AG08395 (cell line): ENCODE results near the gene NDRG3.
"Not testable (repeated sequence)": the region's sequence is repeated elsewhere in the genome, so short reads cannot be mapped to it uniquely, and the experiment has no call there.

ENCODE experiments used
- DNase-seq: peaks from one replicate; pipeline ENCODE4 v3.0.0; 2012; ENCODE audit warnings: mixed read lengths, low spot score

NDRG3 gene

DNA sequence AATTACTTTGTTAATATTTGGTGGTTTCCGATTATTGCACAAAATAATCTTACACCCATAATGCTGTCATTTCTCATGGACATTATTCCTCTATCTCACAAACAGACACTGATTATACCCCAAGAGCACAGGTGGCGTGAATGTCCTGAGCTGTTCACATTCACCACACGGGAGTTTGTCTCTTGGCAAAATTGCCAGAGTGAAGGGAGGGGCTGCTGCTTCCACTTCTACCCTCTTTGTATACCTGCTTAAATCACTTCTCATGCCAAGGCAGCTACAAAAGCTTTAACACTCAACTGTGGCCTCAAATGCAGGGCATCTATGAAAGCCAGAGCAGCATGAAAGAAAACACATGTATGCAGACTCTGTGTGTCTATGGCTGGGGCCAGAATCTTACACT is 58.0 kb downstream of the NDRG3 start:
- no peak for DNase-seq

DNA sequence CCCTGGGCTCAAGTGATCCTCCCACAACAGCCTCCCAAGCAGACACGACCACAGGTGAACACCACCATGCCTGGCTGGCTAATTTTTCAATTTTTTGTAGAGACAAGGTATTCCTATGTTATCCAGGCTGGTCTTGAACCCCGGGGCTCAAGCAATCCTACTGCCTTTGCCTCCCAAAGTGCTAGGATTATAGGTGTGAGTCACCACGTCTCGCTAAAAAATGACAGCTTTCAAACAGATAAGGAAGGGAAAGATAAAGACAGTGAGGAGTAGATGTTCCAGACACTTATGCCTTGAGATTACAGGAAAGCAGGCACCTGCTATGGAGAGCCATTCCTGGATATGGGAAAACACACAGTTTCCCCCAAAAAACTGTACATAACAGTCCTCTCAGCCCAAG is 58.9 kb downstream of the NDRG3 start:
- DNase-seq, result no peak

DNA sequence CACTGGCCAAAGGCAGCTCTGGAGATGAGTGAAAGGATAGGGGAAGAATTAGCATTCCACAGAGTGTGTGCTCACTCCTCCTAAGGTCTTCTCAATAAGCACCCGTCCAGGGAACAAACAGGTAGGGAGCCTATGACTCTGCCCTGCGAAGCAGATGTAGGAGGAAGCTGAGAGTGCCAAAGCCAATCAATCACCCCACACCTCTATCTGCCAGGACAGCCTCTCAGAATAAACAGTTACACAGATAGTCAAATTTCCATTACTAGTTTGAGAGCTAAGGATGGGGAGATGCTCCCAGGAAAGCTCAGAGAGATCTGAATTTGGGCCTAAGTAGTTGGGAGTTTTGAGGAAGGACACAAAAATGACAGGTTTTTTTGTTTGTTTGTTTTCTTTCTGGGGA is 59.4 kb downstream of the NDRG3 start:
- DNase-seq, result no peak

DNA sequence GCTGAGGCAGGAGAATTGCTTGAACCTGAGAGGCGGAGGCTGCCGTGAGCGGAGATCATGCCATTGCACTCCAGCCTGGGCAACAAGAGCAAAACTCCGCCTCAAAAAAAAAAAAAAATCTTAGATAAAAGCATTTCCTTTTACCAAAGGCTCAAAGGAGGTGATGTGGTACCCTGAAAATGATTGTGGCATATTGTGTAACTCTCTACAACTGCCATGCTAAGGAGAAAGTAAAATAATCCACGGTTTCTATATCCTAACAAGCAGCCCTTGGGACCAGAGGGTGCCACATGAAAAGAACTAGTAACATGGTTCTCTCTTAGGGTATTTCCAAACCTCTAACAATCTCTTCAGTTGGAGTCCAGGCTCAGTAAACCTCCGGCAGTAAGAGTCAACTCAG is 61.1 kb downstream of the NDRG3 start:
- no peak for DNase-seq

DNA sequence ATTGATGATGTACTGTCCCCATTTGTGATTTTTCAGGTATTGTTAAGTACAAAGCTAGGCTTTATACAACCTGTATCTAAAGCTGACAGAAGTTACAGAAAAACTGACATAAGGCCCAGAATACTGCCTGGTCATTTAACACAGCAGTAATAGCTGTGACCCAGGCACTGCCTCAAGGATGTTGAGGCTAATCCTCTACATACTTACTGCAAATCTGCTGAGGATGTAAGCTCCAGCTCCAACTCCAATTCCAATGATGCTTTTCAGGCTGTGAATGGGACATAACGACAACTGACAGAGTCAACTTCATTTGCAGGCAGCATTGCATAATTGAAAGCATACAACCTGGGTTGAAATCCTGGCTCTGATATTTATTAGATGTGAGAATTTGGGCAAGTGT is 63.6 kb downstream of the NDRG3 start:
- DNase-seq, result no peak

DNA sequence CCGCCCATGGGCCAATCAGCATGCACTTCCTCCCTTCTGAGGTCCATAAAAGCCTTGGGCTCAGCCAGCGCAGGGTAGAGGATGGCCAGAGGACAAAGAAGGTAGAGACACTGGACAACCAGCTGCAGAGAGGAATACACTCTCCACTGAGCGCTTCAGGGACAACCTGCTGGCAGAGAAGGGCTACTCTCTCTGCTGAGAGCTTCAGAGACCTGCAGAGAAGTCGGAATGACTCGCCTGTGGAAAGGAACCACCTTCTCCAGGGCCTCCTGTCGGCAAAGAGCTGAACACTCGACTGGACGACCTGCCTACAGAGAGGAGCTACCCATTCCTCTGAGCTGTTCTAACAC is 68.5 kb downstream of the NDRG3 start:
- DNase-seq, result no peak

DNA sequence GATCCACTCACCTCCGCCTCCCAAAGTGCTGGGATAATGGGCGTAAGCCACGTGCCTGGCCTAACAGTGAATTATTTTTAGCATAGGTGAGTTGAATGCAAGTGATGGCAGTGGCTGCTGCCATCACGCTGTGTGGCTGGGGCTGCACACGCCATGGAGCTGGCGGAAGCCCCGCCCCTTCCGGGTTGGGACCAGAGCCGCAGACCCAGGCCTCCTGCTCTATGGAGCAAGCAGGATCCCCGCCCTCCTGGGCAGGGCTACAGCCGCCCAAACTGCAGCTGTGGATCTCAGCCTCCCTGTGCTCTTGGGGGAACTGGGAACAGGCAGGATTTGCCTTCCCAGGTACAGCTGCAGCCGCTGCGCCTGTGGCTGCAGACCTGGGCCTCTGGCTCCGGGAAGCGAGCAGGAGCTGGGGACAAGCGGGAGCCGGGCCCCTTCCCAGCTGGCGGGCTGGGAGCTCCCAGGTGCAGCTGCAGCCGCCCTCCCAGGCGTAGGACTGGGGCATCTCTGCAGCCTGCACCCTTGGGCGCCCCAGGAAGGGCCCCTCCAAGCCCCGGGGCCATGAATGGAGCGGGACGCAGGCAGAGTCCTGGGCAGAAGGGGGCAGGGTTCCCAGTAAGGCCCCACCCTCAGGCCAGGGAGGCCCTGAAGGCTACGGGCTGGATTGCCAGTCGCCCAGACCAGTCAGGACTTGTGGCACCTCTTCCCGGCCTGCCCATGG is 69.0 kb downstream of the NDRG3 start:
- DNase-seq, result no peak

DNA sequence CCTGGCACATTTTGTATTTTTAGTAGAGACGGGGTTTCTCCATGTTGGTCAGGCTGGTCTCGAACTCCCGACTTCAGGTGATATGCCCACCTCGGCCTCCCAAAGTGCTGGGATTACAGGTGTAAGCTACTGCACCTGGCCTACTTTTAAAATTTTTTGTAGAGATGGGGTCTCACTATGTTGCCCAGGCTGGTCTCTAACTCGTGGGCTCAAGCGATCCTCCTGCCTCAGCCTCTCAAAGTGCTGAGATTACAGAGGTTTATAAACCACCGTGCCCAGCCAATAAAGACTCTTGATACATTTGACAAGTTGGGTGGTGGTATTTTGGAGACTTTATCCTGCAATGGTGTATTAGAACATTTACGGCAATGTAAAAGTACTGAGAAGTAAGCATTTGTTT is 70.3 kb downstream of the NDRG3 start:
- not testable (repeated sequence) for DNase-seq

DNA sequence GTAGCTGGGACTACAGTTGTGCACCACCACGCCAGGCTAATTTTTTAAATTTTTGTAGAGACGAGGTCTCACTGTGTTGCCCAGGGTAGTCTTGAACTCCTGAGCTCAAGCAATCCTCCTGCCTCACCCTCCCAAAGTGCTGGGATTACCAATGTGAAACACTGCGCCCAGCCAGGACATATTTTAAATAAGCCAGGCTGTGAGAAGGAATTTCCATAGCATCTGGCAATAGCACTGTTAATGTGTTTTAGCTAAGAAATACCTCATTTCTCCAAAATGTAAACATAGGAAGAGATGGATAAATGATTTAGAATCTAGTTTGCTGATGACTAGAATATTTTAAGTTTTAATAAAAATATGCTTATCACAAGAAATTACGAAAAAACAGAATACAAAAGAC is 72.9 kb downstream of the NDRG3 start:
- no peak for DNase-seq

DNA sequence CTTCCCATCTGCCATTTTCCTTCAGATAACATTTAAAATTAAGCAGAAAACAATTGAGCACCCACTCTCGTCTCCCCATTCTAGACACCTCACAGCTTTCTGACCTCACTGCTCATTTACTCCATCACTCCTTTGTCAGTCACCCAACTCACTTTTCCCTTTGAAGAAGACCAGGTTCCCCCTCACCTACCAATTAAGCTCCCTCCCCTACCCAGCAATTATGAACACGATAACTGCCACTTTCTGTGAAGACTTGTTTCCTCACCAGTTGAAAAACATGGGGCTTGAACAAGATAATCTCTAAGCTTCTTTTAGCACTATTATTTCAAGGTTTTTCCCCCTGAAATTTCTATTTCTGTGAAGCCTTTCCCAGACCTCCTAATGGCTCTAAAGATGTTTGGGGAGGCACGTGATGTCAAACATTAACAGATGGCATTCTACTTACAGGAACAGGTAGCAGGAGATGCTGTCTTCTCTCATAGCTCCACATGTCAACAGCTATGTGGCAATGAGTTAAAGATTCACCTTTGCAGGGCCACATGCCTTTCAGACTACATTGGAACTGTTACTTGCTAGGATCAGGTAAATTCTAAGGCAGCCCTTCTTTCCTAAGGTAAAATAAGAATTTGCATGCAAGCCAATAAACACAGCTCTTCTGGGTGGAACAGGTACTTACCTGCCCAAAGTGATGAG is 75.1 kb downstream of the NDRG3 start:
- no peak for DNase-seq

DNA sequence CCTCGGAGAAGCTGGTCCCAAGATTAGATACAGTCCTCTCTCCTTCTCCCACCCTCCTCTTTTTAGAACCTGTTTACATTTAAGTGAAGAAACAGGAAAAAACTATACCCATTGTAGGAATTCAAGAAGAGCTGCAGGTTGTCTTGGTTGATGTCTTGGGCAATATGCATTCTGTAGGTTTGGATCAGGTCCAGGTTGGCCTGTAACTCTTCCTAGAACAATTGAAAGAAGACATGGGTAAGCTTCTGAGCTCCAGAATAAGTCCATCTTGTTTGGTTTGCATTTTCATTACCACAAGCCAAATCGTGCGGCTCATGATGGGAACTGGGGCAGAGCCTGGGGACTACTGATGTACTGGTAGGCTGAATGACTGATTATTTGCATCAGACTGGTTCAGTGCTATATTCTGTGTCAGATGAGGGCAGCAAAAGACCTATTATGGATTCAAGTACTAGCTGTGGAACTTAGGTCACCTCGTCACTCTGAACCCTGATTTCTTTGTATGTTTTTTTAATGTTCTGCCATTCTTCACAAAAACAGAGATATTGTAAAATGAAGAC is 79.6 kb downstream of the NDRG3 start:
- no peak for DNase-seq

DNA sequence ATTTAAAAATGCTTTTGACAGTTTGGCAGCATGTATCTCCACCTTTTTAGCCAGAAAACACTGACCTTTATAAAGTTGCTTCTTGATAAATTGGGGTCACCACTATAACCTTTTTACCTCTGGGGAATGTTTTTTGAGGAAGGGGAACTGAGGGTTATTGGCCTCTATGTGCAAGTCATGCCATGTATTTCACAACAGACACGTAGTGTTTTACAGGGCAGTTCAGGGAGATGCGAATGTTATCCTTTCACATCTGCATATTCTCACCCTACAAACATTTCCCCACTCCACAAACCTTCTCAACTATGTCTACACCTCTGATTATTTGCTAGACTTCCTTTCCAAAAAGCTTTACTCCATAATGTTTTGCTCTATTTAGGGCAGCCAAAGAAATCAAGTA is 82.9 kb downstream of the NDRG3 start:
- DNase-seq, result no peak

DNA sequence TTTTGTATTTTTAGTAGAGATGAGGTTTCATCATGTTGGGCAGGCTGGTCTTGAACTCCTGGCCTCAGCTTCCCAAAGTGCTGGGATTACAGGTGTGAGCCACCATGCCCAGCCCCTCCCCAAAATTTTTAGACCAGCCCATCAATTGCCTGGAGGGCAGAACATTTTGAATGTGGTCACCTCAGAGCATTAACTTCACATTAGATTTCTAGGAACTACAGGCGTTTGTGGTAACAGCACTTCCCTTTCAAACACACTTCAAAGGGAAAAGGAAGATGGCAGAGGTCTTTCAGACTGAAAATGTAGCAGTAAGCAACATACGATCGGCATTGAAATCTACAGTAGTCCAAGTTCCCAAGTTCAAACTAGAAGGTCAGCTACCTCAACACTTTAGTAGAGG is 87.6 kb downstream of the NDRG3 start:
- DNase-seq, result no peak

DNA sequence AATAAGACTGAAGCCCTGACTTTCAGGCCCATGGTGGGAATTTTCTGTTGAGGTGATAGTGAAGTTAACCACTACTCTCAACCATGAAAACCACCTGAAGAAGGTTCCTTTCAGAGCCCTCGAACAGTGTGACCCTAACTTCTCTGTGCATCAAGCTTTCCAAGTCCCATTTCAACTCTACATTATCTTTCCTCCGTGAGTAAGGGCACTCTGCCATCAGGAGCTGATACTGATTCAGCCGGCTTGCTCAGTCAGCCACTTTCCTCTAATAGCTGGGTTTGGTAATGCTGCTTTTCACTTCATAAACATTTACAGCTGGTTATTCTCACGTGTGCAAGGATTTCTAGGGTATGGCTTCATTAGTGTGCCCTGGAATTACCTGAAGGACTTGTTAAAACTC is 89.2 kb downstream of the NDRG3 start:
- DNase-seq, result no peak

- no peak for DNase-seq
Observed at GRCh38 chr20:36655004-36655403, 90.9 kb downstream of the NDRG3 start.

- no peak for DNase-seq
Observed at GRCh38 chr20:36654506-36654905, 91.4 kb downstream of the NDRG3 start.

GRCh38 chr20:36653456-36653855 is 92.4 kb downstream of the NDRG3 start:
- DNase-seq, result no peak

- DNase-seq, result no peak
Observed at GRCh38 chr20:36647196-36648121, 98.4 kb downstream of the NDRG3 start.

DNA sequence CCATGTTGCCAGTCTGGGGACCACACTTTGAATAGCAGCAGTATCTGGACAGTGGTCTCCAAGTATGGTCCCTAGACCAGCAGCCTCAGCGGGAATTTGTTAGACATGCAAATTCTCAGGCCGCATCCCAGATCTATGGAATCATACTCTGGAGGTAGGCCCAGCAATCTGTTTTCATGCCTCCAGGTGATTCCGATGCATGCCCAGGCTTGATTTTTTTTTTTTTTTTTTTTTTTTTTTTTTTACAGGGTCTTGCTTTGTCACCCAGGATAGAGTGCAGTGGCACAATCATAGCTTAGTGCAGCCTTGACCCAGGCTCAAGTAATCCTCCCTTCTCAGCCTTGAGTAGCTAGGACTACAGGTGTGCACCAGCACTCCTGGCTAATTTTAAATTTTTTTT is 99.2 kb downstream of the NDRG3 start:
- DNase-seq, result no peak

DNA sequence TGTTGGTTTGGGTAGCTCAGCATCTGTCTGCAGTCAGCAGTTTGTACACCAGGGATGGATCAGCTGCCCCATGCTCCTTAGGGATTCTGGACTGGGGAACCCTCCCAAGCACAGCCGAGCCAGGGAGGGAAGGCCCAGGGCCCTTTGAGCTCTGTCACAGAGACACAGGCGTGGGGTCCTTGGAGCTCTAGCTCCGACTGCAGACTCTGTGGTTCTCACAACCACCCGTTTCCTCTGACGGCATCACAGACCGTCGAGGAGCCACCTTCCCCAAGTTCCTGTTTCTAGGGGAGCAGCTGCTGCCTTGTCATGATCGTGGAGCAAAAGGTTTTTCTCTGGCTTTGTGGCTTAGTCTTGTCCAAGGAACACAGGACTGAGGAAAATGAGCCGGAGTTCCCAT is 99.9 kb downstream of the NDRG3 start, which contains the start of gene SLA2:
Gene SLA2, minus strand, starts transcription at position 199 of the 400 bp plus-strand sequence. CDS start 4,861 bp downstream, outside the sequence.
- DNase-seq, result no peak

GRCh38 chr20:36645353-36645752 is 100.5 kb downstream of the NDRG3 start:
- no peak for DNase-seq

DNA sequence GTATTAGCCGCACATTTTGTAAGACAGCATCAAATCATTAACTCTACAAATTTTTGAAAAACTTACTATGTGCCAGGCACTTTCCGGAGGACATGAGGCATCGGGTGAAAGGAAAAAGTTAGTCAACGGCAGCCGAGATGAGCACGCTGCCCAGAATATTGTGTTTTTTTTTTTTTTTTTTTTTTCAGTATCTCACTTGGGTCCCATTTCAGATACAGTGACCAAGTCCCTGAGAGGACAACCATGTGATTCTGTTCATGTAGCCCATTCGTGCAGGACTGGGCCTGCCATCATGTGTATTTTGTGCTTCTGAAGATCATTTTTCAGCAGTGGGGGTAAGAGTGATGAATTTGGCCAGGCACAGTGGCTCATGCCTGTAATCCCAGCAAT is 101.2 kb downstream of the NDRG3 start:
- DNase-seq, result peak; percentile 25
